ENCODE measurements around the gene B4GALNT2.
"Not testable (repeated sequence)": the region's sequence is repeated elsewhere in the genome, so short reads cannot be mapped to it uniquely, and the experiment has no call there.

Gene B4GALNT2

GRCh38 chr17:49170216-49170615, 37.6 kb downstream of the B4GALNT2 start:
- intact Hi-C loops (cut with DNase I) = no loop called here
- no peak for DNase-seq

- DNase-seq; intact Hi-C loops (cut with DNase I): not testable (repeated sequence)
Measured at GRCh38 chr17:49170711-49171110, 38.1 kb downstream of the B4GALNT2 start.

- DNase-seq; intact Hi-C loops (cut with DNase I): not testable (repeated sequence)
Measured at GRCh38 chr17:49175978-49176377, 43.4 kb downstream of the B4GALNT2 start.

GRCh38 chr17:49180303-49180702, 47.7 kb downstream of the B4GALNT2 start:
- DNase-seq = peak in 6 of 10 donors; percentile 20 to 87 (median 49)
- intact Hi-C loops (cut with DNase I) = loop anchor here (2.0 kb wide), 1 partner anchor 46 kb away; no protein-coding TSS in a partner anchor

- intact Hi-C loops (cut with DNase I) = loop anchor here (2.0 kb wide), 1 partner anchor 46 kb away; no protein-coding TSS in a partner anchor
- peak in 1 of 10 donors; percentile 36 for DNase-seq
Measured at GRCh38 chr17:49180998-49181635, 48.5 kb downstream of the B4GALNT2 start.

GRCh38 chr17:49183341-49183740, 50.8 kb downstream of the B4GALNT2 start:
- intact Hi-C loops (cut with DNase I) = no loop called here
- DNase-seq = no peak

- DNase-seq = no peak
- intact Hi-C loops (cut with DNase I) = no loop called here
Measured at GRCh38 chr17:49183801-49184200, 51.2 kb downstream of the B4GALNT2 start.

- intact Hi-C loops (cut with DNase I) = not testable (repeated sequence)
Measured at GRCh38 chr17:49184522-49184921, 52.0 kb downstream of the B4GALNT2 start.

GRCh38 chr17:49185381-49185780, 52.8 kb downstream of the B4GALNT2 start:
- DNase-seq; intact Hi-C loops (cut with DNase I): not testable (repeated sequence)

More at GRCh38 chr17:49184522-49184921, 52.0 kb downstream of the B4GALNT2 start:
- not testable (repeated sequence) for DNase-seq

- no peak for DNase-seq
- intact Hi-C loops (cut with DNase I) = no loop called here
Measured at GRCh38 chr17:49187301-49187700, 54.7 kb downstream of the B4GALNT2 start.

GRCh38 chr17:49190932-49191331, 58.4 kb downstream of the B4GALNT2 start:
- intact Hi-C loops (cut with DNase I) = loop anchor here (5.0 kb wide), 1 partner anchor 36 kb away; no protein-coding TSS in a partner anchor
- DNase-seq = no peak

GRCh38 chr17:49191409-49191916, 58.9 kb downstream of the B4GALNT2 start:
- intact Hi-C loops (cut with DNase I) = loop anchor here (5.0 kb wide), 1 partner anchor 36 kb away; no protein-coding TSS in a partner anchor
- no peak for DNase-seq

- intact Hi-C loops (cut with DNase I) = loop anchor here (5.0 kb wide), 1 partner anchor 35 kb away; no protein-coding TSS in a partner anchor
Measured at GRCh38 chr17:49191917-49192741, 59.6 kb downstream of the B4GALNT2 start.

GRCh38 chr17:49193513-49194296, 61.1 kb downstream of the B4GALNT2 start:
- intact Hi-C loops (cut with DNase I) = loop anchor here (5.0 kb wide), 1 partner anchor 34 kb away; no protein-coding TSS in a partner anchor
- DNase-seq = peak; percentile 32 to 95 (median 73)

More at GRCh38 chr17:49191917-49192741, 59.6 kb downstream of the B4GALNT2 start:
- DNase-seq = peak; percentile 88 to 99 (median 91)

GRCh38 chr17:49194297-49194607, 61.7 kb downstream of the B4GALNT2 start:
- intact Hi-C loops (cut with DNase I) = loop anchor here (5.0 kb wide), 1 partner anchor 33 kb away; no protein-coding TSS in a partner anchor
- no peak for DNase-seq

GRCh38 chr17:49195751-49196150, 63.2 kb downstream of the B4GALNT2 start:
- intact Hi-C loops (cut with DNase I) = no loop called here

GRCh38 chr17:49196520-49196919, 64.0 kb downstream of the B4GALNT2 start:
- no peak for DNase-seq
- intact Hi-C loops (cut with DNase I) = no loop called here

More at GRCh38 chr17:49195751-49196150, 63.2 kb downstream of the B4GALNT2 start:
- no peak for DNase-seq

GRCh38 chr17:49197346-49197998, 64.9 kb downstream of the B4GALNT2 start:
- no peak for DNase-seq
- intact Hi-C loops (cut with DNase I) = no loop called here

GRCh38 chr17:49198211-49198610, 65.6 kb downstream of the B4GALNT2 start:
- no peak for DNase-seq
- intact Hi-C loops (cut with DNase I) = no loop called here
